LNCaP clone FGC (cell line): ENCODE measurements around the gene SUPV3L1.
A peak's percentile ranks its signal among the peaks of the same experiment; 100 is the strongest.

Experiments used
- DNase-seq: peaks from one replicate; pipeline ENCODE4 v3.0.0-alpha.2; 2011; ENCODE audit warnings: low read depth
- H3K4me3 ChIP-seq: 2 replicates; pipeline ENCODE4 v1.5.1; 2011; ENCODE audit warnings: mild to moderate bottlenecking, low read depth, low read length, control low read depth
- CTCF ChIP-seq: IDR thresholded peaks from 2 replicates; pipeline ENCODE4 v1.5.1; 2012; ENCODE audit warnings: mild to moderate bottlenecking; ENCODE audit not compliant: control insufficient read depth, insufficient read depth; ENCODE audit errors: extremely low read depth

The SUPV3L1 gene

GRCh38 chr10:69176823-69177222 is 3.2 kb upstream of the SUPV3L1 start:
- no peak for TF ChIP-seq CTCF
- DNase-seq = no peak
- H3K4me3 ChIP-seq = no peak overlapping the region

- no peak for DNase-seq
- no peak for TF ChIP-seq CTCF
- peak overlapping the region; percentile 93 for H3K4me3 ChIP-seq
Measured at GRCh38 chr10:69179089-69179742, 818 bp upstream of the SUPV3L1 start.

- no peak for TF ChIP-seq CTCF
- DNase-seq = no peak
- peak overlapping the region; percentile 93 for H3K4me3 ChIP-seq
Measured at GRCh38 chr10:69180525-69181204, 631 bp downstream of the SUPV3L1 start.

- no peak for DNase-seq
- TF ChIP-seq CTCF = no peak
- H3K4me3 ChIP-seq = peak overlapping the region; percentile 93
Measured at GRCh38 chr10:69181433-69181832, 1.4 kb downstream of the SUPV3L1 start.

- H3K4me3 ChIP-seq = no peak overlapping the region; the same call in 1 of the 2 replicates
- DNase-seq = no peak
- TF ChIP-seq CTCF = no peak
Measured at GRCh38 chr10:69182005-69182404, 2.0 kb downstream of the SUPV3L1 start.

GRCh38 chr10:69186524-69186923 is 6.5 kb downstream of the SUPV3L1 start:
- no peak for DNase-seq
- TF ChIP-seq CTCF = no peak
- H3K4me3 ChIP-seq = no peak overlapping the region
